K562 (cell line): ENCODE data around the gene ANGPTL7. TPM values are rescaled to one million over a fixed set of nuclear protein-coding genes. Genes with fewer than 3 reads are reported as not detected.

ENCODE experiments used
- BRCA1 ChIP-seq, 2 experiments: fragments of 450-650 bp in 1 of 2; sonication (generic) in 1 of 2; formaldehyde crosslinking in 1 of 2; IDR thresholded peaks; 2 replicates each; pipeline versions ENCODE4 v1.5.0 to v1.6.1; 2017 to 2020; ENCODE audit warnings: mild to moderate bottlenecking in 1 of 2, missing genetic modification reagents in 1 of 2
- CXXC5 ChIP-seq: fragments of 250-450 bp; sonication (Bioruptor Pico); IDR thresholded peaks from 2 replicates; pipeline ENCODE4 v1.8.0; 2022; ENCODE audit warnings: inconsistent platforms, mild to moderate bottlenecking, moderate library complexity
- GABPA ChIP-seq: fragments of 200-800 bp; sonication (Bioruptor generic); conservative IDR thresholded peaks from 2 replicates; pipeline ENCODE4 v1.6.1; 2016; ENCODE audit warnings: low read depth, missing genetic modification characterization, missing compliant biosample characterization
- HMG20B ChIP-seq: fragments of 250-450 bp; sonication (Bioruptor Pico); IDR thresholded peaks from 2 replicates; pipeline ENCODE4 v1.5.0; 2021; ENCODE audit warnings: mild to moderate bottlenecking
- MCM7 ChIP-seq, 2 experiments: fragments of 450-650 bp; IDR thresholded peaks; 2 replicates each; pipeline ENCODE4 v1.6.1; 2016 to 2018
- PHF8 ChIP-seq: fragments of 200-600 bp; sonication (generic); IDR thresholded peaks from 2 replicates; pipeline ENCODE4 v1.6.1; 2012; ENCODE audit warnings: mixed run types, mild to moderate bottlenecking, inconsistent platforms, low read length, moderate library complexity, borderline replicate concordance
- SMAD3 ChIP-seq: fragments of 450-650 bp; formaldehyde crosslinking; conservative IDR thresholded peaks from 2 replicates; pipeline ENCODE4 v1.4.0; 2020; ENCODE audit warnings: mild to moderate bottlenecking
- SMC3 ChIP-seq: conservative IDR thresholded peaks from 2 replicates; pipeline ENCODE4 v1.6.1; 2011; ENCODE audit warnings: low read depth, low read length, improper control_type of control experiment; ENCODE audit not compliant: insufficient read depth
- THRA ChIP-seq: fragments of 450-650 bp; IDR thresholded peaks from 2 replicates; pipeline ENCODE4 v1.6.1; 2017; ENCODE audit warnings: mild to moderate bottlenecking, moderate library complexity
- ZBTB8A ChIP-seq: fragments of 450-650 bp; IDR thresholded peaks from 2 replicates; pipeline ENCODE4 v1.6.1; 2018; ENCODE audit warnings: mild to moderate bottlenecking, moderate library complexity; ENCODE audit not compliant: partially characterized antibody
- ZFP30 ChIP-seq: fragments of 250-450 bp; sonication (Bioruptor Pico); IDR thresholded peaks from 2 replicates; pipeline ENCODE4 v1.8.0; 2022; ENCODE audit warnings: moderate library complexity, mild to moderate bottlenecking, inconsistent platforms, borderline replicate concordance
- polyA plus RNA-seq, 8 experiments: library from polyadenylated mRNA; depleted of rRNA in 4 of 8; stranded (reverse) in 5 of 8; unstranded in 3 of 8; fragments of >200 nt; fragmentation: Nextera tagmentation in 2 of 8; fragmentation: Illumina TruSeq in 1 of 8; extraction: Ambion mirVana in 2 of 8; extraction: Trizol in 1 of 8; gene quantifications; 2 replicates each; pipeline versions ENCODE4 v1.2.1 to v1.2.3, GENCODE V29; 2011 to 2014; ENCODE audit warnings: inconsistent platforms in 1 of 8, missing spikeins in 1 of 8
- total RNA-seq, 7 experiments: library from RNA; depleted of rRNA in 6 of 7; stranded (reverse); fragments of >200 nt in 6 of 7; fragmentation: Illumina TruSeq in 2 of 7; extraction: Trizol in 2 of 7; gene quantifications; 2 replicates each; pipeline versions ENCODE4 v1.2.1 to v1.2.3, GENCODE V29; 2011 to 2021; ENCODE audit warnings: low replicate concordance in 1 of 7
- TF ChIP-seq, protein P1 (sequence below): fragments of 250-450 bp; sonication (Bioruptor Pico); IDR thresholded peaks from 2 replicates; pipeline ENCODE4 v1.6.1; 2021; ENCODE audit warnings: mild to moderate bottlenecking

The ANGPTL7 gene
- total and polyA plus RNA-seq, 9 of the 15 experiments (the other 6 are each of a cell fraction or from before 2014, with no cell fraction given) = not detected

GRCh38 chr1:11158291-11158690 lies 30.9 kb upstream of the ANGPTL7 start (continued):
- no peak for TF ChIP-seq HMG20B (CRISPR knock-in tag)
- TF ChIP-seq GABPA (tag) = no peak
- no peak for TF ChIP-seq CXXC5
- TF ChIP-seq MCM7 (IDR thresholded peaks at IDR 0.05) = no peak
- no peak for TF ChIP-seq ZFP30 (CRISPR knock-in tag)
- TF ChIP-seq PHF8 = no peak
- TF ChIP-seq THRA = no peak
- TF ChIP-seq BRCA1 (IDR thresholded peaks at IDR 0.05) = no peak
- no peak for TF ChIP-seq BRCA1 (CRISPR knock-in tag; IDR thresholded peaks at IDR 0.05)
- TF ChIP-seq, protein P1, sequence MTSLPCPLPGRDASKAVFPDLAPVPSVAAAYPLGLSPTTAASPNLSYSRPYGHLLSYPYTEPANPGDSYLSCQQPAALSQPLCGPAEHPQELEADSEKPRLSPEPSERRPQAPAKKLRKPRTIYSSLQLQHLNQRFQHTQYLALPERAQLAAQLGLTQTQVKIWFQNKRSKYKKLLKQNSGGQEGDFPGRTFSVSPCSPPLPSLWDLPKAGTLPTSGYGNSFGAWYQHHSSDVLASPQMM (CRISPR knock-in tag) = no peak
- no peak for TF ChIP-seq SMC3
- TF ChIP-seq ZBTB8A = no peak
- TF ChIP-seq SMAD3 (CRISPR knock-in tag) = no peak
- TF ChIP-seq, all 486 proteins: peak for 0
